ENCODE data around the gene CEL.

DNA sequence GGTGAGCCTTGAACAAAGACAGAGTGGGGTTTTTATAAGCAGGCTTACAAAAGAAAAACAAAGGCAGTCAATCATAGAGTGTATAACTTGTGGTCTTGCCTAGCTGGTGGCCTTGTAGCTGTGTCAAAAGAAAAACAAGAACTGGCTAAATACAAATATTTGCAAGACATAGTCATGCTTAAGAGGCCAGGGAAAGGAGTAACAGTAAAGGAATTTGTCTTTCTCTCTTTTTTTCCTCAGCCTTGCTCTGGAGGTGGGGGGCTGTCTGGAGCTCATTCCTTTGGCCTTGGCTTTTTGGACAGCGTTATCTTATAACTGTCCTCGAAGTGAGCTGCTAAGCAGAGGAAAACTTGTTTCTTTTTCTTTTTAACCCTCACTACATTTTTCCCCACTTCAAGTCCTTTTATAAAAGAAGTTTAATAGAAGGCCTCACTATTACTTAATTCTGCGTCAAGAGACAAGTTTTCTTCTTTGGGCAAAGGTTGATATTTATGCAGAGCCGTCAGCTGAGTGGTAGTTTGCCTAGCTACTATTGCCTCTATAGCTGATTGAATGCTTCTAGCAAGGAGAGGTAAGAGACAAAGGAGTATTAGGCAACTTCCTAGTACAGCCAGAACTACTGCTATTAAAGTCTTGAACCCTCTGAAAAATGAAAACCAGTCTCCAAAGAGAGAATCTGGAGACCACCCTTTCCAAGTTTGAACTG, 14.3 kb downstream of the CEL start:
- TF ChIP-seq, protein P1, sequence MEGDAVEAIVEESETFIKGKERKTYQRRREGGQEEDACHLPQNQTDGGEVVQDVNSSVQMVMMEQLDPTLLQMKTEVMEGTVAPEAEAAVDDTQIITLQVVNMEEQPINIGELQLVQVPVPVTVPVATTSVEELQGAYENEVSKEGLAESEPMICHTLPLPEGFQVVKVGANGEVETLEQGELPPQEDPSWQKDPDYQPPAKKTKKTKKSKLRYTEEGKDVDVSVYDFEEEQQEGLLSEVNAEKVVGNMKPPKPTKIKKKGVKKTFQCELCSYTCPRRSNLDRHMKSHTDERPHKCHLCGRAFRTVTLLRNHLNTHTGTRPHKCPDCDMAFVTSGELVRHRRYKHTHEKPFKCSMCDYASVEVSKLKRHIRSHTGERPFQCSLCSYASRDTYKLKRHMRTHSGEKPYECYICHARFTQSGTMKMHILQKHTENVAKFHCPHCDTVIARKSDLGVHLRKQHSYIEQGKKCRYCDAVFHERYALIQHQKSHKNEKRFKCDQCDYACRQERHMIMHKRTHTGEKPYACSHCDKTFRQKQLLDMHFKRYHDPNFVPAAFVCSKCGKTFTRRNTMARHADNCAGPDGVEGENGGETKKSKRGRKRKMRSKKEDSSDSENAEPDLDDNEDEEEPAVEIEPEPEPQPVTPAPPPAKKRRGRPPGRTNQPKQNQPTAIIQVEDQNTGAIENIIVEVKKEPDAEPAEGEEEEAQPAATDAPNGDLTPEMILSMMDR (IDR thresholded peaks at IDR 0.05), result no peak
- TF ChIP-seq POLR2AphosphoS5 (IDR thresholded peaks at IDR 0.05; ENCODE audit: insufficient read depth in 1 of 2, low read depth in 1 of 2), result no peak
- no peak for TF ChIP-seq POLR2A (IDR thresholded peaks at IDR 0.05)
